NCI-H2227 treated with DMSO at 0.1 percent for 48 hours (cell line): ENCODE measurements around the gene ECPAS.
A peak's percentile ranks its signal among the peaks of the same experiment; 100 is the strongest.
"Not testable (repeated sequence)": the region's sequence is repeated elsewhere in the genome, so short reads cannot be mapped to it uniquely, and the experiment has no call there.

Source experiments
- DNase-seq: peaks from one replicate; lab custom pipeline; 2025; lab: John Stamatoyannopoulos, UW

The ECPAS gene

GRCh38 chr9:111411266-111411665 is 72.9 kb downstream of the ECPAS start:
- no peak for DNase-seq

GRCh38 chr9:111407813-111408212 is 76.4 kb downstream of the ECPAS start:
- DNase-seq: no peak

GRCh38 chr9:111405701-111406100 is 78.5 kb downstream of the ECPAS start:
- DNase-seq: no peak

- DNase-seq: not testable (repeated sequence)
These were observed 82.7 kb downstream of the ECPAS start for GRCh38 chr9:111401486-111401885.

GRCh38 chr9:111400564-111400898 is 83.7 kb downstream of the ECPAS start:
- DNase-seq: no peak

- DNase-seq: no peak
These were observed 84.2 kb downstream of the ECPAS start for GRCh38 chr9:111399772-111400563.

- DNase-seq: no peak
These were observed 84.9 kb downstream of the ECPAS start for GRCh38 chr9:111399211-111399739.

- DNase-seq: no peak
These were observed 90.2 kb downstream of the ECPAS start for GRCh38 chr9:111393971-111394370.

- DNase-seq: no peak
These were observed 94.8 kb downstream of the ECPAS start for GRCh38 chr9:111389406-111389805.

GRCh38 chr9:111386386-111386785 is 97.8 kb downstream of the ECPAS start:
- DNase-seq: no peak

- DNase-seq: no peak
These were observed 103.2 kb downstream of the ECPAS start for GRCh38 chr9:111381006-111381405.

GRCh38 chr9:111375817-111376564 is 108.2 kb downstream of the ECPAS start:
- DNase-seq: no peak

GRCh38 chr9:111375062-111375461 is 109.1 kb downstream of the ECPAS start:
- no peak for DNase-seq

GRCh38 chr9:111372297-111372696 is 111.9 kb downstream of the ECPAS start:
- no peak for DNase-seq

- no peak for DNase-seq
These were observed 117.2 kb downstream of the ECPAS start for GRCh38 chr9:111366978-111367377.

GRCh38 chr9:111362526-111362925 is 121.7 kb downstream of the ECPAS start:
- DNase-seq: no peak

GRCh38 chr9:111360881-111361280 is 123.3 kb downstream of the ECPAS start:
- no peak for DNase-seq

GRCh38 chr9:111356481-111357244 is 127.5 kb downstream of the ECPAS start:
- DNase-seq: peak; percentile 0

GRCh38 chr9:111352545-111352944 is 131.6 kb downstream of the ECPAS start:
- no peak for DNase-seq

GRCh38 chr9:111350556-111350955 is 133.6 kb downstream of the ECPAS start:
- no peak for DNase-seq

GRCh38 chr9:111349766-111350165 is 134.4 kb downstream of the ECPAS start:
- no peak for DNase-seq

GRCh38 chr9:111348821-111349271 is 135.3 kb downstream of the ECPAS start:
- DNase-seq: no peak
